HG02678 (cell line): Measurements from ENCODE around the gene OOSP4B.
"Not testable (repeated sequence)": the region's sequence is repeated elsewhere in the genome, so short reads cannot be mapped to it uniquely, and the experiment has no call there.

ENCODE experiments used
- ATAC-seq: cut with Tn5 transposase; IDR thresholded peaks from one replicate; pipeline ENCODE4 v1.9.1; 2021; ENCODE audit warnings: mild to moderate bottlenecking, moderate library complexity; ENCODE audit not compliant: unreplicated experiment

OOSP4B gene

GRCh38 chr11:60016881-60017280 lies at the start of gene OOSP4B:
TSS of gene OOSP4B (plus strand) at chr11:60017181.
- ATAC-seq: no peak

GRCh38 chr11:59967677-59968394 lies 49.1 kb upstream of the OOSP4B start:
- no peak for ATAC-seq

GRCh38 chr11:59968395-59968783 lies 48.6 kb upstream of the OOSP4B start:
- no peak for ATAC-seq

- ATAC-seq: no peak
Measured at GRCh38 chr11:59973097-59973496, 43.9 kb upstream of the OOSP4B start.

- ATAC-seq: no peak
Measured at GRCh38 chr11:59981106-59981770, 35.7 kb upstream of the OOSP4B start.

GRCh38 chr11:59982037-59982436 lies 34.9 kb upstream of the OOSP4B start:
- not testable (repeated sequence) for ATAC-seq

- no peak for ATAC-seq
Measured at GRCh38 chr11:59983212-59983611, 33.8 kb upstream of the OOSP4B start.

GRCh38 chr11:59984368-59984767 lies 32.6 kb upstream of the OOSP4B start:
- no peak for ATAC-seq

GRCh38 chr11:59990421-59990820 lies 26.6 kb upstream of the OOSP4B start:
- ATAC-seq: no peak

- ATAC-seq: no peak
Measured at GRCh38 chr11:59992425-59992824, 24.6 kb upstream of the OOSP4B start.

GRCh38 chr11:59997800-59998199 lies 19.2 kb upstream of the OOSP4B start:
- no peak for ATAC-seq

GRCh38 chr11:59999691-60000090 lies 17.3 kb upstream of the OOSP4B start:
- ATAC-seq: no peak

GRCh38 chr11:60003729-60004128 lies 13.3 kb upstream of the OOSP4B start:
- ATAC-seq: no peak

- no peak for ATAC-seq
Measured at GRCh38 chr11:60005360-60005759, 11.6 kb upstream of the OOSP4B start.

GRCh38 chr11:60018058-60018457 lies 1.1 kb downstream of the OOSP4B start:
- no peak for ATAC-seq

GRCh38 chr11:60020376-60020775 lies 3.4 kb downstream of the OOSP4B start:
- ATAC-seq: not testable (repeated sequence)

- ATAC-seq: no peak
Measured at GRCh38 chr11:60029015-60029632, 12.1 kb downstream of the OOSP4B start.

GRCh38 chr11:60040109-60040508 lies 23.1 kb downstream of the OOSP4B start, which contains the start of gene OOSP2:
TSS of gene OOSP2 (plus strand) at chr11:60040409. CDS start at chr11:60040460, 51 bp downstream.
- no peak for ATAC-seq

GRCh38 chr11:60050422-60050821 lies 33.4 kb downstream of the OOSP4B start:
- ATAC-seq: not testable (repeated sequence)

GRCh38 chr11:60050839-60051238 lies 33.9 kb downstream of the OOSP4B start:
- not testable (repeated sequence) for ATAC-seq

GRCh38 chr11:60056349-60056969 lies 39.5 kb downstream of the OOSP4B start, which contains the start of gene MS4A3:
TSS of gene MS4A3 (plus strand) at chr11:60056665. CDS start at chr11:60061161, 4,496 bp downstream.
- ATAC-seq: no peak
